Lower lobe of right lung (tissue), 2 donors: ENCODE data around the gene FFAR4. TPM values are rescaled to one million over a fixed set of nuclear protein-coding genes. Genes with fewer than 3 reads are reported as not detected.

Experiments
- ATAC-seq, 2 donors: fragments of 200-7000 bp; cut with Tn5 transposase; one replicate each; pipeline ENCODE4 v1.9.1; 2020 to 2022; ENCODE audit warnings: mild to moderate bottlenecking in 2 of 2, moderate library complexity in 2 of 2
- DNase-seq: peaks from one replicate; pipeline ENCODE4 v3.0.0-alpha.2; 2020
- H3K27ac ChIP-seq: fragments of 200-600 bp; one replicate; pipeline ENCODE4 v1.8.0; 2022
- H3K27me3 ChIP-seq: fragments of 200-600 bp; one replicate; pipeline ENCODE4 v1.8.0; 2022; ENCODE audit warnings: low read depth
- H3K36me3 ChIP-seq: fragments of 200-600 bp; one replicate; pipeline ENCODE4 v1.8.0; 2022; ENCODE audit warnings: mild to moderate bottlenecking
- H3K4me1 ChIP-seq: fragments of 200-600 bp; one replicate; pipeline ENCODE4 v1.8.0; 2022
- H3K4me3 ChIP-seq: fragments of 200-600 bp; one replicate; pipeline ENCODE4 v1.8.0; 2022; ENCODE audit warnings: mild to moderate bottlenecking
- H3K9me3 ChIP-seq: fragments of 200-600 bp; one replicate; pipeline ENCODE4 v1.8.0; 2022
- intact Hi-C: fragments of 100-400 bp; cut with DNase I; formaldehyde crosslinking; loops from one replicate; pipeline ENCODE4 v1.11.0; 2022
- total RNA-seq: library from RNA; stranded (reverse); fragmentation: NEBNext Ultra II Directional; extraction: Animal tissue kit (Norgen Biotek cat#: 25700); gene quantifications from one replicate; pipeline ENCODE4 v1.2.1, GENCODE V29; 2021
- TF ChIP-seq, protein P1 (sequence below): fragments of 200-600 bp; IDR thresholded peaks from one replicate; pipeline ENCODE4 v1.8.0; 2022; ENCODE audit warnings: antibody characterized with exemption, mild to moderate bottlenecking
- donor health status: DM: no; HTN: yes; CAD: no; lungs with severe emphysema.

FFAR4 gene
- total RNA-seq, 1 donor from 2014 or later = 13.7 TPM

DNA sequence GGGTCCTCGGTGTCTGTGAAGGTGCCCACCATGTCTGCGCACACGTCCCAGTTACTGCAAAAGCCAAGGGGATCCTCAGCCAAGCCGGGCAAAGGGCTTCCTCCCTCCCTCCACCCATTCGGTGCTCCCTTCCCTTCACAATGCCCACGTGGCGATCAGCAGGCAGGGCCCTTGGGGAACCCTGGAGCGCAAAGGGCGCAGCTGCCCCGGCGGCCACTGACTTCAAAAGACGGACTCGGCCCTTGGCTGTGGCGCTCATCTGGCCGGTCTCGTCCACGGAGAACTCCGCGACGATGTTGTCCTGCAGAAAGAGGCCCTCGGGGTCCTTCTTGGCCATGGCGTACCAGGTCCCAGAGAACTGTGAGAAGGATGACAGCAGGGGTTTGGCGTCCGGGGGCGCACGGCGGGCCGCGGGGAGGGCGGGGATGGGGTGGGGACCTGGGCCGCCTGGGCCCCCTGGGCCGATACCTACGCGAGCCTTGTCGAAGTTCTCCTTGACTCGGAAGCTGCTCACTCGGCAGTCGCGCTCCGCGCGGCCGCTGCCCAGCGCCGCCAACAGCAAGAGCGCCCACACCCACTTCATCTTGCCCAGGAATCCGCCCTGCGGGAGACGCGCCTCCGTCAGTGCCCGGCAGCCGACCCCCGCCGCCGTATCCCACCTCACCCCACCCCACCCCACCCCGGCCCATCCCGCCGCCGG, 34.1 kb downstream of the FFAR4 start:
- H3K9me3 ChIP-seq = no peaks in the 10 kb centered on the region
- intact Hi-C loops = no loop called here
- peaks cover 8% of the 10 kb centered on the region for H3K4me1 ChIP-seq
- H3K27me3 ChIP-seq = peaks cover 46% of the 10 kb centered on the region
- H3K4me3 ChIP-seq = peak overlapping the region; percentile 46
- no peak overlapping the region for H3K27ac ChIP-seq
- TF ChIP-seq, protein P1, sequence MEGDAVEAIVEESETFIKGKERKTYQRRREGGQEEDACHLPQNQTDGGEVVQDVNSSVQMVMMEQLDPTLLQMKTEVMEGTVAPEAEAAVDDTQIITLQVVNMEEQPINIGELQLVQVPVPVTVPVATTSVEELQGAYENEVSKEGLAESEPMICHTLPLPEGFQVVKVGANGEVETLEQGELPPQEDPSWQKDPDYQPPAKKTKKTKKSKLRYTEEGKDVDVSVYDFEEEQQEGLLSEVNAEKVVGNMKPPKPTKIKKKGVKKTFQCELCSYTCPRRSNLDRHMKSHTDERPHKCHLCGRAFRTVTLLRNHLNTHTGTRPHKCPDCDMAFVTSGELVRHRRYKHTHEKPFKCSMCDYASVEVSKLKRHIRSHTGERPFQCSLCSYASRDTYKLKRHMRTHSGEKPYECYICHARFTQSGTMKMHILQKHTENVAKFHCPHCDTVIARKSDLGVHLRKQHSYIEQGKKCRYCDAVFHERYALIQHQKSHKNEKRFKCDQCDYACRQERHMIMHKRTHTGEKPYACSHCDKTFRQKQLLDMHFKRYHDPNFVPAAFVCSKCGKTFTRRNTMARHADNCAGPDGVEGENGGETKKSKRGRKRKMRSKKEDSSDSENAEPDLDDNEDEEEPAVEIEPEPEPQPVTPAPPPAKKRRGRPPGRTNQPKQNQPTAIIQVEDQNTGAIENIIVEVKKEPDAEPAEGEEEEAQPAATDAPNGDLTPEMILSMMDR = no peak
- DNase-seq = no peak
- H3K36me3 ChIP-seq = no peaks in the 10 kb centered on the region
- peak; percentile 52 to 61 for ATAC-seq

DNA sequence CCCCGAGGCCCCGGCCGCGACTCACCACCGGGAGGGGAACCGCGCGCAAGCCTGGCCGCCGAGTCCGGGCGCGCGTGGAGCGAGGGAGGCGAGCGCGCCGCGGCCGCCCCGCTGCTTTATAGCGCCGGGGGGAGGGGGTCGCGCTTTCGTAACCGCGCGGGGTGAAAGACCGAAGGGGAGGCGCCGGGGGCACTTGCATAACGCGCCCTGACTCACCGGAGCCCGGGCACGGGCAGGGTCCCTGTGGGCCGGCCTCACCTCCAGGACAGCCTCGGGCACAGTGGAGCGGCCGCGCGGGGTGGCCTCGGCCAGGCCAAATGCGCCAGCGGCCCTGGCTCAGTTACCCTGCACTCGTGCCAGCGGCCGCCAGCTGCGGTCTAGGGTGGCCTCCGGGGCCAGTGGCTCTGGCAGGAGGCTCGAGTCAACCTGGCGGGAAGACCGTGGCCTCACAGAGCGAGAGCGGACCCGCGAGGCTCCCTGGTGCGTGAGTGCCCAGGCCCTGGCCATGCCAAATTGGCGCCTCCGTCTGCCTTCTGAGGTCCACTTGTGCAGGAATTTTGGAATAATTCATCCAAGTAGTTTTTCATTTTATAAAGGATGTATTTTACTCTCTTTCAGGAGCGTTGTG, 34.8 kb downstream of the FFAR4 start, which contains the start of gene RBP4:
TSS of gene RBP4 (minus strand) at position 90 of the 628 bp plus-strand sequence. CDS start 207 bp downstream, outside the sequence.
- Histone ChIP-seq H3K27me3 (peaks cover 50% of the 10 kb centered on the region), H3K9me3 (no peaks in the 10 kb centered on the region), H3K27ac (no peak within 1 kb of the TSS), H3K4me3 (peak within 1 kb of the TSS; percentile 46), H3K4me1 (peaks cover 8% of the 10 kb centered on the region), H3K36me3 (no peaks in the 10 kb centered on the region)
- TF ChIP-seq, protein P1 = no peak
- ATAC-seq = peak; percentile 50 to 69
- intact Hi-C loops = no loop called here
- no peak for DNase-seq

DNA sequence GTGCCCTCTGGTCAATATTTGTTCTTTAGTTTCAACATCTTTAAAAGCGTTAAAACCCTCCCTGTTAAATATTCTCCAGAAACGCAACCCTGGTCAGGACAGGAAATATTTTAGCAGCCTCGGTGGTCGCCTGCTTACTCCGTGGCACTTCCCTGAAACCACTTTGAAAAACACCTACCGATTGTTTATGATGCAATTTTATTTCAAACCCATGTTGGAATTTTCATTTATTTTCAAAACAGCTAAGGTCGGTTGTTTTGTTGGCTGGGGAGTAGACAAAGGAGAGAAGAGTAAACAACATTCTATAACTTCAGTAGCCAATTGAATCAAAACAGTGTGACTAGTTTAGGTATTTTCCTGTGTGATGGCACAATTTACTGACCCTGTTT, 35.3 kb downstream of the FFAR4 start:
- no peak overlapping the region for H3K27ac ChIP-seq
- no peak for DNase-seq
- peaks cover 8% of the 10 kb centered on the region for H3K4me1 ChIP-seq
- H3K9me3 ChIP-seq = no peaks in the 10 kb centered on the region
- peaks cover 50% of the 10 kb centered on the region for H3K27me3 ChIP-seq
- intact Hi-C loops = no loop called here
- TF ChIP-seq, protein P1 = no peak
- ATAC-seq = no peak
- H3K36me3 ChIP-seq = no peaks in the 10 kb centered on the region
- H3K4me3 ChIP-seq = peak overlapping the region; percentile 46

DNA sequence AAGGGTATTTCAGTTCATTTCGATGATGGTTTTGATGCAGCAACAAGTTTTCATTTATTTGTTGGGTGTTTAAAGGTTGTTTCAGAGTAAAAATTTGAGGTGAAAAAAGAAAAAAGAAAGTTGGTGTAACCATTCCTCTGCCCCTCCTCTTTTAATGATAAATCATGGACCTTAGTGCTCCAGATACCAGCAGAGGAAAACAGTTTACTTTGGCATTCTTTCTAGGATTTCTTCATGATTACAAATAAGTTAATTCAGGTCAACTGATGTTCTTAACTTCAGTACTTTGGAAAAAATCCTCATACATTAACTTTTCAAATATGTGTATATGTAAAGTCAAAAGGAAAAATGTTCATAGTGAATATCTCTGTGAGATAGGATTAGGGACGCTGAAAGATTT, 36.6 kb downstream of the FFAR4 start:
- no peaks in the 10 kb centered on the region for H3K36me3 ChIP-seq
- H3K27ac ChIP-seq = no peak overlapping the region
- no peaks in the 10 kb centered on the region for H3K9me3 ChIP-seq
- no peak overlapping the region for H3K4me3 ChIP-seq
- peaks cover 8% of the 10 kb centered on the region for H3K4me1 ChIP-seq
- intact Hi-C loops = no loop called here
- DNase-seq (no peak), ATAC-seq (no peak)
- peaks cover 50% of the 10 kb centered on the region for H3K27me3 ChIP-seq
- TF ChIP-seq, protein P1 = no peak

DNA sequence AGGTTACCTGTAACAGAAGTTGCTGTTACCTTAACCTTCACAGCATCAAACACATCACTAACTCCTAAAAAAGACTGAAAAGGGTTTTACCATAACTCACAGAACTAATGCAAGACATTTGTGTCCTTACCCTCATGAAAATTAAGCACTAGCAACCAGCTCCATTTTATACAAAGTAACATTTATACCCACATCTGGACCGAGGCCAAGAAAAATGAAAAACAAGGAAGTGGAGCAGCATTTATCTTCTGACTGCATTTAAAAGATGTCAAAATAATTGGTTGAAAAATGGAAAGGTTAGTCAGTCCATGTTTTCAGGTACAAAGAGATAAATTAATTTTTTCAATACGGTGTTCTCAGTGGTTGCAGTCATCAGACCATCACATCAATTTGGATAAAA, 37.7 kb downstream of the FFAR4 start:
- H3K27ac ChIP-seq = no peak overlapping the region
- H3K36me3 ChIP-seq = no peaks in the 10 kb centered on the region
- peaks cover 8% of the 10 kb centered on the region for H3K4me1 ChIP-seq
- no peak overlapping the region for H3K4me3 ChIP-seq
- TF ChIP-seq, protein P1 = no peak
- DNase-seq (no peak), ATAC-seq (no peak)
- intact Hi-C loops = no loop called here
- H3K9me3 ChIP-seq = no peaks in the 10 kb centered on the region
- H3K27me3 ChIP-seq = peaks cover 52% of the 10 kb centered on the region
